Measurements from ENCODE around the gene NDUFB11.

GRCh38 chrX:47168495-47169073 is 24.1 kb upstream of the NDUFB11 start:
- no peak for TF ChIP-seq REST (IDR thresholded peaks at IDR 0.05; ENCODE audit: insufficient replicate concordance, low read depth)
- TF ChIP-seq CTCF (IDR thresholded peaks at IDR 0.05; ENCODE audit: insufficient read depth, low read length), result no peak

Data from HL-60 (cell line).